GM20000 (cell line): ENCODE data around the gene BMP6.

Experiments
- DNase-seq: peaks from one replicate; pipeline ENCODE4 v3.0.0; 2012; ENCODE audit warnings: low spot score
- CTCF ChIP-seq: IDR thresholded peaks from 2 replicates; pipeline ENCODE4 v1.5.1; 2012; ENCODE audit warnings: mild to moderate bottlenecking, control low read depth; ENCODE audit errors: extremely low read depth, missing control alignments

BMP6 gene

GRCh38 chr6:7787731-7788130, 61.8 kb downstream of the BMP6 start:
- DNase-seq = no peak
- no peak for TF ChIP-seq CTCF

DNA sequence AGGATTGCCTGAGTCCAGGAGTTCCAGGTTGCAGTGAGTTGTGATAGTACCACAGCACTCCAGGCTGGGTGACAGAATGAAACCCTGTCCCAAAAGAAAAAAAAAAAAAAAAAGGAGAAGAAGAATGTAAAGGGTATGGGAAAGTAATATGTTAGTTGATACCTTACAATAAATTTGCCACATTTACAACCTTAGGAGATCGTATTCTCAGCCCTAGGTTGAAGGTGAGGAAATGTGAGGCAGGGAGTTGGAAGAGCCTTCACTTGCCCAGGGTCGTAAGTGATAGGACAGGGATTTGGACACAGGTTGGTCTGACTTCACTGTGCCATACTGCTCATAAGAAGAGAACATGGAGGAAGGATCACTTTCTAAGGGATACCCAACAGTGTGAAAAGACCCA, 68.6 kb downstream of the BMP6 start:
- DNase-seq = no peak
- no peak for TF ChIP-seq CTCF

DNA sequence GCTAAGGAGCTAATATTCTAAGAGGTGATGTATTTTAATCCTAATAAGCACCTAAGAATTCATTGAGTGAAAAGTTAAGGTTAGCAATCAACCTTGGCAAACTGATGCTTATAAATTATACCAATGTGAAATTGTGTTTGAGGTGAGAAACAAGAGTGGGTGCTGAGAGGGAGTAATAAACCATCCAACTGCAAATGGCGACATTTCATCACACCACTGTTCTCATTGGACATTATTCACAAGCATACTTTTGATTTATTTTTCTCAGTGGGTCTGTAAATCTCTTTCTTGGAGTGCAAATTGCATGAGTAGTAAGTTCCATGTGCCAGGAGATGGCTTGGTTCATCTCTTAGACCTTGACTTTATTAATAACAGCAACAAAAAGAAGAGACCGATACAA, 71.5 kb downstream of the BMP6 start:
- TF ChIP-seq CTCF = no peak
- no peak for DNase-seq

- DNase-seq = no peak
- no peak for TF ChIP-seq CTCF
Measured at GRCh38 chr6:7798751-7799150, 72.9 kb downstream of the BMP6 start.

DNA sequence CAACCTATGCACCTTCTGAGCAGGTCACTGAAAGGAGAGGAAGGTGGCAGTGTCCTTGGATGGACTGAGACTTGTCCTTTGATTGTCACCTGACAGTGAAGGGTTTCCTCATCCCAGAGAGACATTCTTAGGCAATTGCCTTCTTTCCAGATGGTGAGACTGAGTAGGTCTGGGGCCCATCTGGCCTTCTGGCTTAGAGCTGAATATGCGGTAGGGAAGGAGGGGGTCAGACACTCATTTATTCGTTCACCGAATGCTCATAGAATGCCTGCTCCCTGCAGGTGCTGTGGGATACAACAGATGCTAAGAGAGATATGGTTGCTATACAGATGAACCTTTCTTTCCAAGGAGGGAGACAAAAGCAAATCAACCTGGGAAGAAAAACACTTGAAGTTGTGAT, 76.8 kb downstream of the BMP6 start:
- no peak for TF ChIP-seq CTCF
- no peak for DNase-seq

DNA sequence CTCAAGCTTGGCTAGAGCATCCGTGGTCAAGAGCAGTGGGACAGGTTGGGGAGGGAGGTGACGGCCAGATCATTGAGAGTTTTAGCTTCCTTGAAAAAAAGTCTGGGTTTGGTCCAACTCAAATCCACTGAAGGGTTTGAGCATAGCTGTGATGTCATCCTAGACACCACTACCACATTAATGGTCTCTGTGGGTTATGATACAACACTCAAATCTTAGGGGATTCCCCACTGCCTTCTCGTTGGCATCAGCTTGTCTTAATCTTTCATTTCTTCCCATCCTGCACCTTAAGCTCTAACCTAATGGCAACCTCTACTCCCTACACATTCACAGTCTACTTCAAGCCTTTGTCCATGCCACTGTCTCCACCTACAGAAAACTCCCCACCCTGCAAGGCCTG, 77.3 kb downstream of the BMP6 start:
- no peak for TF ChIP-seq CTCF
- no peak for DNase-seq

DNA sequence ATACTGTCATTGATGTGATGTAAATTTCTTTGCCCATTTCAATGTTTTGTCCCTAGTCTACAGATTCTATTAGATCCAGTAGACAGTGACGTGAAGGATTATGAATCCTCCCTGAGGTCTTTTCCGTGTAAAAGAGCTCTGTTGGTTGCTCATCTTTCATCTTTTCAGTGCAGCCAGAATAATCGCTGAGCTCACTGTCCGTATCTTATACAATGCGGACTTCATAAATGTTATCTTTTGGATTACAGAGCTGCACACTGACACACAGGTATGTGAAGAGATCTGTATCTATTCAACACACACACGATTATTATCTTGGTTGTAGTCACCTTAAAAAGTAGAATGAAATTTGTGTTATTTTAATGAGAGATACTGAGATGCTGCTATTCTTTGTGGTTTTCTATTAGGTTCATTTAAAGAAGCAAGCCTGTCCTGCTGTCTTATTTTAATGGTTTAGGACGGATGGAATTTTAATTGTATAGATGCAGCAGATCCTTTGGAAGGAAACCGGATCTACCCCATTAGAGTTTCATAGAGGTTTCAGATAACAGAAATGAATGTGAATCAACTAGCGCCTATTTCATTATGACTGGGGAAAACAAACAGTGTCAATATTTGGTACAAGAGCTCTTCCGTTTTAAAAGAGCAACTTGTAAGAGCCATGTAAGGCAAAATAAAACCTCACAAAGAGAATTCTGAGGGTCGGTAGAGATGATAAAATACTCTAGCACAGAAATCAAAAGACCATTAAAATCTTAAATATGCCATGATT, 79.4 kb downstream of the BMP6 start:
- TF ChIP-seq CTCF = no peak
- DNase-seq = no peak
